Measurements from ENCODE around the gene MOB4. TPM values are rescaled to one million over a fixed set of nuclear protein-coding genes. Genes with fewer than 3 reads are reported as not detected.

MOB4 gene
- polyA plus RNA-seq, 1 of the 3 experiments (the other 2 are of a cell fraction): 22.0 TPM

GRCh38 chr2:197514754-197515153, 1.1 kb upstream of the MOB4 start (continued):
- TF ChIP-seq FOXJ3 (CRISPR knock-in tag; IDR thresholded peaks at IDR 0.05): no peak

- Histone ChIP-seq H3K9ac (peak overlapping the region; percentile 91), H3K79me2 (ENCODE audit: insufficient read depth) (peaks cover 44% of the 10 kb centered on the region), H3K27ac (ENCODE audit: low read depth in 2 of 2, low read length in 1 of 2) (peak overlapping the region; percentile 79 to 97), H3K9me2 (no peaks in the 10 kb centered on the region), H3K4me1 (ENCODE audit: control insufficient read depth in 1 of 2, insufficient read depth in 2 of 2, low read depth in 1 of 2, low read length in 1 of 2) (peaks cover 0 to 8% of the 10 kb centered on the region in 2 experiments), H3K9me3 (no peaks in the 10 kb centered on the region), H3K4me2 (peak overlapping the region; percentile 99), H4K20me1 (ENCODE audit: insufficient read depth) (peaks cover 31% of the 10 kb centered on the region), H3F3A (replicated peaks; ENCODE audit: insufficient read depth) (peaks cover 3% of the 10 kb centered on the region), H2AFZ (ENCODE audit: low read depth) (peak overlapping the region; percentile 98), H3K36me3 (replicated peaks in 1 of 2; ENCODE audit: control insufficient read depth in 1 of 2, insufficient read depth in 2 of 2, low read length in 1 of 2) (peaks cover 0 to 13% of the 10 kb centered on the region in 2 experiments), H3K27me3 (ENCODE audit: insufficient read depth) (no peaks in the 10 kb centered on the region), H3K4me3 (ENCODE audit: low read depth in 2 of 2, low read length in 1 of 2) (peak overlapping the region; percentile 77 to 89)
- TF ChIP-seq FOSL2 (IDR thresholded peaks at IDR 0.05; ENCODE audit: borderline replicate concordance, low read depth): no peak
- TF ChIP-seq TCF12 (IDR thresholded peaks at IDR 0.05): no peak
- TF ChIP-seq IRF3 (IDR thresholded peaks at IDR 0.05; ENCODE audit: low read depth, low read length): no peak
- TF ChIP-seq RCOR1 (IDR thresholded peaks at IDR 0.05; ENCODE audit: low read length): peak; percentile 51; the same call in 1 of the 2 replicates
- peak; percentile 31; the same call in 1 of the 2 replicates for TF ChIP-seq GATA2 (CRISPR knock-in tag; IDR thresholded peaks at IDR 0.05)
- TF ChIP-seq FOXM1 (IDR thresholded peaks at IDR 0.05; ENCODE audit: low read depth): no peak
- TF ChIP-seq FOXJ3 (CRISPR knock-in tag; IDR thresholded peaks at IDR 0.05): 0 out of 2 replicates have a peak, but pooled peaks have one; percentile 29
- TF ChIP-seq TAF1 (IDR thresholded peaks at IDR 0.05; ENCODE audit: borderline replicate concordance, low read depth, low read length): no peak
- DNase-seq: peak; percentile 60
- POLR2A ChIA-PET: interaction anchor here (0.6 to 3.0 kb wide), 5 partner anchors 9 to 59 kb away, joined by 3 to 46 read pairs (median 5); partner anchors contain the start of genes HSPD1 and HSPE1
- WGBS (ENCODE audit: low lambda C conversion rate): 8% methylated on average over 10 of the region's 16 CpGs
- CTCF ChIA-PET: interaction anchor here (1.1 to 2.2 kb wide), 3 partner anchors 10 to 15 kb away, joined by 3 to 11 read pairs (median 6); partner anchors contain the start of genes HSPD1 and HSPE1
Measured at GRCh38 chr2:197515315-197515738, 539 bp upstream of the MOB4 start.

GRCh38 chr2:197516393-197516761, 511 bp downstream of the MOB4 start:
- ChIA-PET CTCF (interaction anchor here (1.1 to 2.2 kb wide), 3 partner anchors 9 to 16 kb away, joined by 3 to 11 read pairs (median 3); partner anchors contain the start of genes HSPD1 and HSPE1), POLR2A (interaction anchor here (0.8 to 3.0 kb wide), 6 partner anchors 10 to 60 kb away, joined by 3 to 46 read pairs (median 4); partner anchors contain the start of genes HSPD1 and HSPE1)
- peak overlapping the region; percentile 91 for H3K9ac ChIP-seq
- H3K4me3 ChIP-seq (ENCODE audit: low read depth in 2 of 2, low read length in 1 of 2): peak overlapping the region; percentile 77 to 89
- peak overlapping the region; percentile 79 to 97 for H3K27ac ChIP-seq (ENCODE audit: low read depth in 2 of 2, low read length in 1 of 2)
- no peak for DNase-seq
- H4K20me1 ChIP-seq (ENCODE audit: insufficient read depth): peaks cover 31% of the 10 kb centered on the region
- H3F3A ChIP-seq (replicated peaks; ENCODE audit: insufficient read depth): peaks cover 3% of the 10 kb centered on the region
- no peaks in the 10 kb centered on the region for H3K9me3 ChIP-seq
- peak overlapping the region; percentile 99 for H3K4me2 ChIP-seq
- no peaks in the 10 kb centered on the region for H3K27me3 ChIP-seq (ENCODE audit: insufficient read depth)
- TF ChIP-seq TCF12 (IDR thresholded peaks at IDR 0.05): no peak
- TF ChIP-seq MAX (IDR thresholded peaks at IDR 0.05; ENCODE audit: low read depth): no peak
- TF ChIP-seq NFIC (IDR thresholded peaks at IDR 0.05; ENCODE audit: borderline replicate concordance): no peak
- no peak for TF ChIP-seq ZBTB33 (IDR thresholded peaks at IDR 0.05; ENCODE audit: borderline replicate concordance, low read depth)
- no peak for TF ChIP-seq SIN3A (IDR thresholded peaks at IDR 0.05; ENCODE audit: borderline replicate concordance, low read depth, low read length)
- no peak for TF ChIP-seq MEF2A (IDR thresholded peaks at IDR 0.05; ENCODE audit: borderline replicate concordance, low read depth)
- no peak for TF ChIP-seq PBX3 (IDR thresholded peaks at IDR 0.05)
- TF ChIP-seq GATA2 (CRISPR knock-in tag; IDR thresholded peaks at IDR 0.05): no peak
- no peak for TF ChIP-seq JUND (IDR thresholded peaks at IDR 0.05)
- peaks cover 55% of the 10 kb centered on the region for H3K79me2 ChIP-seq (ENCODE audit: insufficient read depth)
- H3K36me3 ChIP-seq (replicated peaks in 1 of 2; ENCODE audit: control insufficient read depth in 1 of 2, insufficient read depth in 2 of 2, low read length in 1 of 2): peaks cover 0 to 18% of the 10 kb centered on the region in 2 experiments
- peak overlapping the region; percentile 49; the same call in 1 of the 2 replicates for H2AFZ ChIP-seq (ENCODE audit: low read depth)
- 2% methylated on average over 6 of the region's 17 CpGs for WGBS (ENCODE audit: low lambda C conversion rate)
- H3K9me2 ChIP-seq: no peaks in the 10 kb centered on the region
- H3K4me1 ChIP-seq (ENCODE audit: control insufficient read depth in 1 of 2, insufficient read depth in 2 of 2, low read depth in 1 of 2, low read length in 1 of 2): peaks cover 0 to 8% of the 10 kb centered on the region in 2 experiments
